CMK (cell line): ENCODE results near the gene PTPN18.
"Not testable (repeated sequence)": the region's sequence is repeated elsewhere in the genome, so short reads cannot be mapped to it uniquely, and the experiment has no call there.

Experiments used
- DNase-seq: peaks from one replicate; pipeline ENCODE4 v3.0.0-alpha.2; 2010; ENCODE audit warnings: low read depth

The PTPN18 gene, protein sequence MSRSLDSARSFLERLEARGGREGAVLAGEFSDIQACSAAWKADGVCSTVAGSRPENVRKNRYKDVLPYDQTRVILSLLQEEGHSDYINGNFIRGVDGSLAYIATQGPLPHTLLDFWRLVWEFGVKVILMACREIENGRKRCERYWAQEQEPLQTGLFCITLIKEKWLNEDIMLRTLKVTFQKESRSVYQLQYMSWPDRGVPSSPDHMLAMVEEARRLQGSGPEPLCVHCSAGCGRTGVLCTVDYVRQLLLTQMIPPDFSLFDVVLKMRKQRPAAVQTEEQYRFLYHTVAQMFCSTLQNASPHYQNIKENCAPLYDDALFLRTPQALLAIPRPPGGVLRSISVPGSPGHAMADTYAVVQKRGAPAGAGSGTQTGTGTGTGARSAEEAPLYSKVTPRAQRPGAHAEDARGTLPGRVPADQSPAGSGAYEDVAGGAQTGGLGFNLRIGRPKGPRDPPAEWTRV

DNA sequence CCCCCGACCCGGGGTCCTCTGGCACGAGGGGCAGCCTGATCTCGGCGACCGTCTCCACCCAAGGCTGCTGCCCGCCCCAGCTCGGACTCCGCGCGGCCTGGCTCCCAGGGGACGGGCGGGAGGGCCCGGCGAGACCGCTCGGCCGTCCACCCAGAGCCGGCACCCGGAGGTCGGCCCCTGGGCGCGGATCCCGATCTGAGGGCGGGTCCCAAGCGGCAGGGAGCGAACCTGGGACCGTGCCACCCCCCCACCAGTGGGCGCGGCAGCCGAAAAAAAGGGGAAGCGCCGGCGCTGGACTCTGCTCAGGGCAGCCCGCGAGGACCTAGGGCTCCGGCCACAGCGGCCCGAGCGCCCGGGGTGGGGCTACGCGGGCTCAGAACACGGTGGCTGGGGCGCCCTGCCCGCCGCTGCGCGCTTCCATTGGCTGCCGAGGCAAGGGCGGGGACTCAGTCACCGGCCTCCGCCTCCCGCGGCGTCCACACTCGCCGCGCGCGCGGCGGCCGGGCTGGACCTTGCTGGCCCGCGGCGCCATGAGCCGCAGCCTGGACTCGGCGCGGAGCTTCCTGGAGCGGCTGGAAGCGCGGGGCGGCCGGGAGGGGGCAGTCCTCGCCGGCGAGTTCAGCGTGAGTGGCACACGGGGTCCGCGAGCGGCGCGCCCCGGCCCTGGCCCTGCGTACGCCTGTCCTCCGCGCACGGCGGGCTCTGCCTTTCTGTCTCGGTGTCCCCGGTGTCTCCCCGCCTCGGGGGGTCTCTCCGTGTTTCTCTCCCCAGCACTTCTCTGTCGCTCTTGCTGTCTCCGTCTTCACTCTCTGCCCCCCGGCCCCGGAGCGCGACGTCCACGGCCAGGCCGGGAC lies at the start of gene PTPN18:
Gene PTPN18, plus strand, starts transcription at position 479 of the 854 bp plus-strand sequence. Its CDS starts 52 bp downstream, at position 531.
- peak; percentile 46 for DNase-seq

DNA sequence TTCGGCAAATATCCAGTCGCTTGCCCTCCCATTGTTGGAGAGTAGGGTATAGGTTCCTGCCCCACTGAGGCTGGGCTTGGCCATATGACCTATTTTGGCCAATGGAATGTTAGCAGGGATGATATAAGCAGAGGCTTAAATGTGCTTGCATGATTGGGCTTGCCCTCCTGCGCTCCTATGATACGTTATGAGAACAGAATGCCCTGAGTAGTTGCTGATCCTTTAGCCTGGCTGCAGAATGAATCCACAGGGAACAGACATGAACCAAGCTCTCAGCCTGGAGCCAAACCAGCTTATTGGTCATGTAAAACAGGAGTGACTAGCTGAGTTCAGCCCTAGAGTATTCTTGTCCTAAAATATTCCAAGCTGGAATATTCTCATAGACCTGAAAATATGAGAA lies 48.0 kb upstream of the PTPN18 start:
- DNase-seq, result no peak

DNA sequence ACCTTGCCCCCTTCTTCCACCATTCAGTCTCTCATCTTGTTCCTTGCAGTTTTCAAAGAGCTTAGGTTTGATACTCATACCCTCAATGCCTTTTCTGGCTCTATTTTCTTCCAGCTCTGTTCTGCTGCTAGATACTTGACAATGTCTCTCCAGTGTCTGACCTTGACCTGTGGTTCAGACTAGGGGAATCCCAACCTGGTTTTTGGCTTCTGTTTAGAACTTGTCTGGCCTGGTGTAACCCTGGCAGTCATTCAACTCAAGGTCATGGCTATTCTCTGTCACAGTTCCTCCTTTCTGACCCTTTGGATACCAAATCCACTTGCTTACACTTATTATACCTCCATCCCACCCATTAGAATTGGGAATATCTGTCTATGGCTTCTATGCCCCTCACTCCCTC lies 45.0 kb upstream of the PTPN18 start:
- DNase-seq, result no peak

DNA sequence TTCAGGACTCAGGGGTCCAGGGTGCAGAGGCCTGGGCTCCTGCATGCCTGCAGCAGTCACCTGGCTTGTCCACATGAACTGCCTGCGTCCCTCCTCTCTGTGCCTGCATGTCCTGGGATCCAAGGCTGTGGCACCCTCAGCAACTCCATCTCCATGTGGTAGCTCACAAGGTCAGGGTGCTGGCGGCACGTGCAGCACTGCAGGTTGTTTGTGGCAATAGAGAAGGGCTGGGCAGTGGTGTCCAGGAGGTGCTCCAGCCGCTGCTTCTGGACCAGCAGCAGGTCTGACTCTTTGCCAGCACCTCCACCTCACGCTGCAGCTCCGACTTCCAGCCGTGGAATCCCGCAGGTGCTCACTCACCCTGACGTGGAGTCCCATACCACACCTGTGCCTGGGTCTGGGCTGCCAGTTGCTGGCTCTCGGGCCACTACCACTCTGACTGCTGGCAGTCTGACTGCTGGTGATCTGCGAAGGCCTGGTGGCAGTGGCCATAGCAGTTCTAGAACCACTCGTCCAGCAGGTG lies 42.0 kb upstream of the PTPN18 start:
- no peak for DNase-seq

DNA sequence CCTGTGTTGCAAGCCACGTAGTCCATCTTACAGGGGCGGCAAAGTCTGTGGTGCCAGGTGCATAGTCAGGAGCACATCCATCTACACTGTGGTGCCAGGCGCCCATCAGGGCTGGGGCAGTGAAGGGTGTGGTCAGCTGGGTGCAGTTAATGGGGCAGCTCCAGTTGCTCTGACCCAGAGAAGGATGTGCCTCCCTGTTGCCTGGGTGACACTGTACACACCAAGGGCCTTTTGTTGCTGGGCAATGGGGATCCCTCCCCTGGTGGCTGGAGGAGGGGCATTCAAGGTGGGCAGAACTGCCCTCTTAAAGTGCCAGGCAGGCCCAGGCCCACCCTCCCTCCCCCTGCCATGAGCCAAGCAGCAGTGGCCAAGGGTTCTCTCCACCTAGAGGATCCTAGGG lies 41.5 kb upstream of the PTPN18 start:
- no peak for DNase-seq

DNA sequence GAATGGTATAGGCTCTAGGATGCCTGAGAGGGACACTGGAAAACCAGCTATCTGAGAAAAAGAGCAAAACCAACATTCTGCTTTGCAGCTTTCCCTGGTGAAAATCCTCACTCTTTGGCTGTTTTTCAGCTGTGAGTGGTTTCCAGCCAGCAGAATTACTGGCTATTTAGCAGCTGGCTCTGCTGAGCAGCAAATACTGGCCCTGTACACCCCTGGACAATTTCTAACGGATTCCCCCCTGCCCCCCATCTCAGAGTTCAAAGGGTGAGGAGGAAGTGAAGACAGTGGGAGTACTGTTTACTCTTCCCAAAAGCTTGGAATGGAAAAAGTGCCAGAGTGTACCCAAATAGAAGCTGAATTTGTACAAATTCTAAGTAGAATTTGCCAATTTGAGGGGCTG lies 39.3 kb upstream of the PTPN18 start:
- DNase-seq, result no peak

DNA sequence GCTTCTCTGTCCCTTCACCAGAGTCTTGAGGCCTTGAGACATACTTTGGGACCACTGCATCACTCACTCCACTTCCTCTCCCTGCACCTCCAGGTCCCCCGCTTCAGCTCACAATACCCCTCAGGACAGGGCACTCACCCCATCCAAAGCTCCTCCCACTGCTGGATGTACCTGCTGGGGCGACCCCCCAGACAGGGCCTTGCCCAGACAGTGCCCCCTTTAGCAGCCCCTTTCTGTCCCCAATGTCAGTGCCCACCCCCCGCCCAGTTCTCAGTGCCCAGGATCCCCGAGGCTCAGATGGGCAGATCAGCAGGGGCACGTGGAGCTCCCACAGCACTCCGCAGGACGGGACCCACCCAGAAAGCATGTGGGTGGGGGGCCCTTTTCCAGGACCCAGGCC lies 37.0 kb upstream of the PTPN18 start:
- DNase-seq, result no peak

DNA sequence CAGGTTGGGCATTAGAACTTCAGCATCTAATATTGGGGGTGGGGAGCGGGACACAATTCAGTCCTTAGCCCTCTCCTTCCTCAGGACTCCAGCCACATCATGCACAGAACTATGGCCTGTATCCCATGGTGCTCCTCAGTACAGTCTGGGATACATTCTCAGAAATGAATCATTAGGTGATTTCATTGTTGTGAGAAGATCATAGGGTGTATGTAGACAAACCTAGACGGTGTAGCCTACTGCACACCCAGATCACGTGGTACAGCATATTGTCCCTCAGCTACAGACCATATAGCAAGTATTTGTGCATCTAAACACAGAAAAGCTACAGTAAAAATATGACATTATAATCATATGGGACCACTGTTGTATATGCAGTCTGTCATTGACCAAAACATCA lies 36.3 kb upstream of the PTPN18 start:
- no peak for DNase-seq

DNA sequence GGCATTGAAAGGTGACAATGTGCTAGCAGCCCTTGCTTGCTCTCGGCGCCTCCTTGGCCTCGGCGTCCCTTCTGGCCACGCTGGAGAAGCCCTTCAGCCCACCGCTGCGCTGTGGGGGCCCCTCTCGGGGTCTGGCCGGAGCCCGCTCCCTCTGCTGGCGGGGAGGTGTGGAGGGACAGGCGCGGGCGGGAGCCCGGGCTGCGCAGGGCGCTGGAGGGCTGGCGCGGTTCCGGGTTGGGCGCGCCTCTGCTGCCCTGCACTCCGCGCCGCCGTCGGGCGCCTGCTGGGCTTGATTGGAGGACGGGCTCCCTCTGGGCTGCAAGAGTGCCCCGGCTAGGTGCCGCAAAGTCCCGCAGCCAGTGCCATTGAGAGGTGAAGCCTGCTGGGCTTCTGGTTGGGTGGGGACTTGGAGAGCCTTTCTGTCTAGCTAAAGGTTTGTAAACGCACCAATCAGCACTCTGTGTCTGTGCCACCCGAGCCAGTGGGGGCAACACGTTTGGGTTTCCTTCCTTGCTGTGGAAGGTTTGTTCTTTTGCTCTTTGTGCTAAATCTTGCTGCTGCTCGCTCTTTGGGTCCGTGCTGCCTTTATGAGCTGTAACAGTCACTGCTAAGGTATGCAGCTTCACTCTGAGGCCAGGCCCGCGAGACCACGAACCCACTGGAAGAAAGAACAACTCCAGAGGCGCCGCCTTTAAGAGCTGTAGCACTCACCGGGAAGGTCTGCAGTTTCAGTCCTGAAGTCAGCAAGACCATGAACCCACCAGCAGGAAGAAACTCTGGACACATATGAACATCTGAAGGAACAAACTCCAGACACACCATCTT lies 27.9 kb upstream of the PTPN18 start:
- no peak for DNase-seq

DNA sequence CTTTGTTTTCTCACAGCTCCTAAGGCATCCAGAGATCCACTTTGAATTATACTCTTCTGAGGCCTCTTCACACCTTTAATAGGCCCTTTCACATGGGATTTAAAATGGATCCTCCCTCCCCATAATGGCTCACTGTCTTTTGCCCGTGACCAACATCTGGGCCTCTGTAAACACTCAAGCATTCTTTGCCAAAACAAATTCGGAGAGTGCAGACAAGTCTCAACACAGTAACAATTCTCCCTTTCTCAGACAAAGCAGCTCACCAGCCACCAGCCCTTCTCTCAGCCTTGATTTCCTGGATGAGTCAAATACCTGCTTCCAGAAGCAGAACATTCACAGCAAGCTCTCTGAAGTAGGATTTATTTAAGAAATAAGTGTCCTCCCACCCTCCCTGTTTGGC lies 27.1 kb upstream of the PTPN18 start:
- DNase-seq, result no peak

DNA sequence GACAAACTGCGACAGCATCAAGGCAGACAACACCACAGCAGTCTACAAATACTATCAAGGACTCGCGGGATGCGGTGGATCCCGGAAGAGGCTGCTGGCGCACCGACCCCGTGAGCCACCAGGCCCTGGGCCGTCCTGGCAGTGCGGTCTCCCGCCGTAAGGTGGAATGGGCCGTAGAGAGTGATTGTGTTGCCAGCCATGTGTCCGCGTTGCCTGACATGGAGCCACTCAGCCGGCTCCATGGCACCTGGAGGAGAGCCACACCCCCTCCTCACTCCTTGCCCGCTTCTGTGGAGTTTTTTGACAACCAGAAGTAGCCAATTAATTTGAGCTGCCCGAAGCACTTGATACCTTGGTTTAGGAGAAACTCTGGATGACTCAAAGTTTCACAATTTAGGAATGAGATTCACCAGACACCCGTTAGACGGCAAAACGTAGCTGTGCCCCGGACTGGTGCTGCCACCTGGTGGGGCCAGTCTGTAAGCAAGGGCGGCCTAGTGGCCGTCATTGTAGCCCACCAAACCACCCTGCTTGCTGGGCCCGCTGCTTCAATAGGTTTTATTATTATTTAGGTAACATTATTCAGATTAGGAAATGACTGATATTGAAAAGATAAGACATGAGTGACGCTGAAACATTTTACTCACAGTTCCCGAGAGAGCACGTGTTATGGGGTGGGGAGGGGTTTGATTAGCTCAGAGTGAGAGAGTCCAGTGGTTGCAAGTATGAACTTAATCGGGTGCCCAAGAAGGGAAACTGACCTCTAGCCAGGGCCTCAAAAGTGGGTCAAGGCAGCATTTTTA lies 23.4 kb upstream of the PTPN18 start:
- DNase-seq, result no peak

DNA sequence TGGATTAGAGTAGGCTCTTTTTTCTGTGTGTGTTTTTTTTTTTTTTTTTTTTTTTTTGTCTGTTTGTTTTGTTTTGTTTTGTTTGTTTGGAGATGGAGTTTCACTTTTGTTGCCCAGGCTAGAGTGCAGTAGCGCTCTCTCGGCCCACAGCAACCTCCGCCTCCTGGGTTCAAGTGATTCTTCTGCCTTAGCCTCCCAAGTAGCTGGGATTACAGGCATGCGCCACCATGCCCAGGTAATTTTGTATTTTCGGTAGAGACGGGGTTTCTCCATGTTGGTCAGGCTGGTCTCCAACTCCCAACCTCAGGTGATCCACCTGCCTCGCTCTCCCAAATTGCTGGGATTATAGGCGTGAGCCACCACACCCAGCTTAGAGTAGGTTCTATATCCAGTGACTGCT lies 22.6 kb upstream of the PTPN18 start:
- DNase-seq, result not testable (repeated sequence)

DNA sequence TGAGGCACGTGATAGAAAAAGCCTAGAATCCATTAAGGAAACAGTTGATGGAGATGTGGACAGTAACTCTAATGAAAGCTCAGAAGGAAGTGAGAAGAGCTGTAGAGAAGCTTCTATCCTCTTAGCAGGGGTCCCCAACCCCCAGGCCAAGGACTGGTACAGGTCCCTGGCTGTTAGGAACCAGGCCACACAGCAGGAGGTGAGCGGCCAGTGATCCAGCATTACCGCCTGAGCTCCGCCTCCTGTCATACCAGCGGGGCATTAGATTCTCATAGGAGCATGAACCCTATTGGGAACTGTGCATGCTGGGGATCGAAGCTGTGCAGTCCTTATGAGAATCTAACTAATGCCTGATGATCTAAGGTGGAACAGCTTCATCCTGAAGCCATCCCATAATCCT lies 21.8 kb upstream of the PTPN18 start:
- no peak for DNase-seq

DNA sequence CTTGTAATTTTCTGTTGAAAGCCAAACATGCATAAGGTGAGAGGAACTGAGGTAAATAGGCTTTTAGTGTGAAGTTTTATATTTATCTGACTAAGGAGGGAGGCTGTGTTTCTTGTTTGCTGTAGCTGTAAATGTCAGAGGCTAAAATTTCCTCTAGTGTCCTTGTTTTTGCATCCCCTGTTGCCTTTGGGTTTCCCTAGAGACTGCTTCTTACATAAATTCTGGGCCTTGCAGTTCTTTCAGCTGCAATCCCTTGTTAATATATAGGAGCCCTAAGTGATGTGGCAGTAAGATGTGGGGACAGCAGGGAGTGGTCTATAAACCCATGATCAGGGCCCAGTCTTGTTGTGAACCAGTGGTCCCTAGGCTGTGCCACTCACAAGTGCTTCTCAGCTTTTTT lies 20.6 kb upstream of the PTPN18 start:
- DNase-seq, result no peak

DNA sequence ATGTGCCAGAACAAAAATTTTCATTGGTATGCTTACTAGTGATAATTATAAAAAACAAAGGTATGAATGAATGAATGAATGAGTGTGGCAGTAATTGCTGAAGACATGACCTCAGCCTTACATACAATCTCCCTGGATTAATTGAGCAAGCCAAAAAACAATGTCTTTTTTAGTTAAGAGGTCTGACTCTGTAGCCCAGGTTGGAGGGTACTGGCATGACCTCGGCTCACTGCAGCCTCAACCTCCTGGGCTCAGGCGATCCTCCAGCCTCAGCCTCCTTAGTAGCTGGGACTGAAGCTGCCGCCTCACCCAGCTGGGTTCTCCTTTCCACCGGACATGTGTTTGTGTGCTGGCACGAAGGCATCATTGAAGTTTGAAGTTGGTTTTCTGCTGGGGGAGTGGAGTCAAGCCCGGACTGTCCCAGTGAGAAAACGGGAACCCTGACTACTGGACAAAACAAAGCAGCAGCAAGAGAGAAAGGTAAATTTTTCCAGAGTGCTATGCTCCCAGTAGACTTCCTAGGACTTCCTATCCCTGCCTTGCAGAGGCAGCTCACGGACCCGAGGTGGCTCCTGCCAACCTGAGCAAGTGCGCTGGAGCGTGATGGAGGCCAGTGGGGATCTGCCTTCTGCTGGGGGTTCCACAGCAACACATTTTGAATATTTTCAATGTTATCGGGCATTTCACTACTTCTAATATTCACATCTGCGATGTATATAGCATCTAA lies 19.5 kb upstream of the PTPN18 start:
- no peak for DNase-seq

DNA sequence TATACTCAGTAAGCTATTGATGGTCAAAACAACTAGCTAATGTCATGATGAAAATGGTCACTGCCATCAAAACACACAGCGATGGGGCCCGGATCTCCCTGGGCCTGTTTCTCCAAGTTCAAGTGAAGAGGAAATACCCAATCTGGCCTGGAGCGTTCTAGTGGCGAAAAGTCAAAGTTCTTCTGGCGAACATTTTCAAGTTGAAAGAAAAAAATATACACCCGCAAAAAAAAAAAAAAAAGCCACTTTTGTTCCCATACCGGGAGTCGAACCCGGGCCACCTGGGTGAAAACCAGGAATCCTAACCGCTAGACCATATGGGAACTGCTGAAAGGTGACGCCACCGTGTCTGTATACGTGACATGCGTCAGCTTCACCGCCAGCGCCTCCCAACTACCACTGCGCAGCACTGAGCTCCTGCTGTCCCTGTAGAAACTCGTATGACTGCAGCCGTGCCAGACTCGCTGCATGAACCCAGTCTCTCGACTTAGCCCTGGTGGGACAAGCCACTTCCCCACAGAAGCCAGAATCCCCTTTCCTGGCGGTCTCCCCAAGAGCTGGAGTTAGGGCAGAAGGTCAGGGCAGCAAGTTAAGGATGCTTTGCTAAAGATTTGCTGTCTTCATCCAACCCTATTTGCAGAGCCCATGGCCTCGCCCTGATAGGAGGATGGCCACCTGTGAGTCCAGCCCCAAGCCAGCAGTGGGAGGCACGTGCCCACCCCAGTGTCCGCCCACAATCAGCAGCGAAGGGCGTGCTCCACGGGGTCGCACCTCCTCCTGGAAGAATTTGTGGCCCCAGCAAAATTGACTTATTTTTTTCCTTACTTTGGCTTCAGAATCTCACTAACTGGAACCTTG lies 18.8 kb upstream of the PTPN18 start:
- DNase-seq, result no peak

DNA sequence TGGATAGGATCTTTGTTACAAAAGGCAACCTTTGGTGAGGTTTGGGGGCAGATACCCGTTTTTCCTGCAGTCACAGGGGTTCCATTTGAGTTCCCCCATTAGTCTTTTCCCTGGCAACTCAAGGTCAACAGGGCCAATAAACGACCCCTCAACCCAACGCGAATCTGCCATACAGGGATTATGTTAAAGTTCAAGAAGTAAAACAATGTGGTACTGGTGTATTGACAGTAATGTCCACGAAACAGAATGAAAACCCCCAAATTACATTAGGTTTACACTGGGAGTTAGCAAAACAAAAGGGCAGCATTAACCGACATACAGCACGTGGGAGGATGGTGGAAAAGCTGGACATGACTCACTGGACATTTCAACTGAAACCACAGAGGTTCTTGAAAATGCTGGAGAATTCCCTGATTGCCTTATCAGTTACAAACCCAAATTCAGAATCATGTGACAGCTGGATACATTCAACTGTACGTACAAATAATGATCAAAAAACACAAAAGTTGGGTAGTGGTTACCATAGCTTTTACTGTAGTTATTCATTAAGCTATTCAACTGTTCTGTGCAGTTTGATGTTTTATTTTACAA lies 18.0 kb upstream of the PTPN18 start:
- no peak for DNase-seq

DNA sequence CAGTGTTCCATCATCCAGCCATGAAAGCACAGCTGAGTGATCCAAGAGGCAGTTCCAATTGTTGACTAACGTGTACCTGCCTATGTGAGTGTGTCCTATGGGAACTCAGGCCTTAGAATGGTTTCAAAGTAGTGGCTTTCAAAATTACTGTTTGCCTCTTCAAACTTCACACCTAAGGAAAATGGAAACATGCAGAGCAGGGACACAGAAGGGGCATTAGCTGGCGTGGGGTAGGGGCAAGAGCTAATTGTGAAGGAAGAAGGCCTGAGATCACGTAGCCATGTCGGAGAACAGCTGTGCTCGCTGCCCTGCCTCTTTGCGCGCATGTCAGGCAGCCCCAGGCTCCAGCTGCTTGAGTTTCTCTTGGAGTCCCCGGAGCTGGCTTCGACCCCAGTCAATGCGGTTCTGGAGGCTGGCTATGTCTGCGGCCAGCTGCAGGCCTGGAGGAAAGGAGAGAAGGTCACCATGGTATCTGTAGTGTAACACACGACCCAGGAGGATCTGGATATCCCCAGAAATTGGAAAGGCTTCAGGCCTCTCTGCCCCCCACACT lies 17.0 kb upstream of the PTPN18 start:
- no peak for DNase-seq
